A549 (cell line): ENCODE results near the gene NUMA1.

ENCODE experiments used
- CEBPB ChIP-seq, 2 experiments: fragments of >200 bp in 1 of 2; sonication (Bioruptor Twin) in 1 of 2; formaldehyde crosslinking in 1 of 2; IDR thresholded peaks; 2 replicates each; pipeline ENCODE4 v1.6.1; 2012 to 2016
- CTCF ChIP-seq: fragments of >200 bp; sonication (Bioruptor Twin); formaldehyde crosslinking; IDR thresholded peaks from 3 replicates; pipeline ENCODE4 v1.5.1; 2016
- EP300 ChIP-seq, 2 experiments: fragments of >200 bp; sonication (Bioruptor Twin); formaldehyde crosslinking; IDR thresholded peaks; 2 replicates in 1 of 2; 3 replicates in 1 of 2; pipeline ENCODE4 v1.6.1; 2016 to 2017
- KDM1A ChIP-seq: fragments of 200-600 bp; sonication (generic); IDR thresholded peaks from 2 replicates; pipeline ENCODE4 v1.6.1; 2016; ENCODE audit warnings: low read depth, mild to moderate bottlenecking
- POLR2A ChIP-seq: IDR thresholded peaks from 2 replicates; pipeline ENCODE4 v1.6.1; 2012; ENCODE audit warnings: mild to moderate bottlenecking, low read length

GRCh38 chr11:71995726-71996291 is 84.5 kb downstream of the NUMA1 start:
- TF ChIP-seq EP300 (IDR thresholded peaks at IDR 0.05) (no peak), CTCF (no peak), KDM1A (no peak), POLR2A (no peak), CEBPB (IDR thresholded peaks at IDR 0.05) (no peak)
